ENCODE results near the gene TMEM125.

- TF ChIP-seq POLR2A (IDR thresholded peaks at IDR 0.05; ENCODE audit: low read length) (no peak), GATA1 (IDR thresholded peaks at IDR 0.05; ENCODE audit: low read depth, low read length) (no peak)
Observed at GRCh38 chr1:43225168-43225567, 44.6 kb upstream of the TMEM125 start.
